ENCODE measurements around the gene EMSY. TPM values are rescaled to one million over a fixed set of nuclear protein-coding genes. Genes with fewer than 3 reads are reported as not detected.

EMSY gene
- total RNA-seq, 2 donors from 2014 or later: 31.4 to 35.9 TPM

DNA sequence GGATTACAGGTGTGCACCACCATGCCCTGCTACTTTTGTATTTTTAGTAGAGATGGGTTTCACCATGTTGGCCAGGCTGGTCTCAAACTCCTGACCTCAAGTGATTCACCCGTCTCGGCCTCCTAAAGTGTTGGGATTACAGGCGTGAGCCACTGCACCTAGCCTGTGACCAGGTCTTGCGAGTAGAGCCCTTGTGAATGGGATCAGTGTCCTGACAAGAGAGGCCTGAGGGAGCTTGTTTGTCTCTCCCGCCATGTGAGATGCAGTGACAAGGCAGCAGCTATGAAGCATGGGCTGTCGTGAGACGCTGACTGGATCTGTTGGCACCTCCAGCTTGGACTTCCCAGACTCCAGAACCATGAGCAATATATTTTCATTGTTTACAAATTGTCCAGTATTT lies 156.5 kb downstream of the EMSY start:
- H3K4me1 ChIP-seq: peaks cover 0 to 57% of the 10 kb centered on the region in 2 donors
- TF ChIP-seq, protein P1, sequence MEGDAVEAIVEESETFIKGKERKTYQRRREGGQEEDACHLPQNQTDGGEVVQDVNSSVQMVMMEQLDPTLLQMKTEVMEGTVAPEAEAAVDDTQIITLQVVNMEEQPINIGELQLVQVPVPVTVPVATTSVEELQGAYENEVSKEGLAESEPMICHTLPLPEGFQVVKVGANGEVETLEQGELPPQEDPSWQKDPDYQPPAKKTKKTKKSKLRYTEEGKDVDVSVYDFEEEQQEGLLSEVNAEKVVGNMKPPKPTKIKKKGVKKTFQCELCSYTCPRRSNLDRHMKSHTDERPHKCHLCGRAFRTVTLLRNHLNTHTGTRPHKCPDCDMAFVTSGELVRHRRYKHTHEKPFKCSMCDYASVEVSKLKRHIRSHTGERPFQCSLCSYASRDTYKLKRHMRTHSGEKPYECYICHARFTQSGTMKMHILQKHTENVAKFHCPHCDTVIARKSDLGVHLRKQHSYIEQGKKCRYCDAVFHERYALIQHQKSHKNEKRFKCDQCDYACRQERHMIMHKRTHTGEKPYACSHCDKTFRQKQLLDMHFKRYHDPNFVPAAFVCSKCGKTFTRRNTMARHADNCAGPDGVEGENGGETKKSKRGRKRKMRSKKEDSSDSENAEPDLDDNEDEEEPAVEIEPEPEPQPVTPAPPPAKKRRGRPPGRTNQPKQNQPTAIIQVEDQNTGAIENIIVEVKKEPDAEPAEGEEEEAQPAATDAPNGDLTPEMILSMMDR (IDR thresholded peaks at IDR 0.05): no peak
- no peaks in the 10 kb centered on the region for H3K36me3 ChIP-seq
- H3K9me3 ChIP-seq: no peaks in the 10 kb centered on the region
- H3K27ac ChIP-seq: peak overlapping the region in 1 of 2 donors; percentile 67
- peak; percentile 50 for DNase-seq (ENCODE audit: low spot score)
- H3K27me3 ChIP-seq: no peaks in the 10 kb centered on the region
- H3K4me3 ChIP-seq: no peak overlapping the region

DNA sequence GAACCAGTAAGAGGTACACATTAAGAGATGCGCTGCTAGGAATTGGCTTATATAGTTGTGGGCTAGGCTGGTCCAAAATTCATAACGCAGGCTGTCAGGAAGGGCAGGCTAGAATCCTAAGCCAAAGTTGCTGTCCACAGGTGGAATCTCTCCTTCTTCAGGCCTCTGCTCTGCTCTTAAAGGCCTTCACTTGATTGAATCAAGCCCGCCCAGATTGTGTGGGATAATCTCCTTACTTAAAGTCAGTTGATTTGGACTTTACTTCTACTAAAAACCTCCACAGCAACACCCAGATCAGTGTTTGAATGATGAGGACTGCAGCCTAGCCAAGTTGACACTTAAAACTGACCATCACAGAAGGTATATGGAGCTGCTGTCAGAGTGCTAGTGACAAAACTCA lies 156.9 kb downstream of the EMSY start:
- no peak for DNase-seq (ENCODE audit: low spot score)
- no peaks in the 10 kb centered on the region for H3K27me3 ChIP-seq
- H3K9me3 ChIP-seq: no peaks in the 10 kb centered on the region
- no peaks in the 10 kb centered on the region for H3K36me3 ChIP-seq
- H3K4me1 ChIP-seq: peaks cover 0 to 58% of the 10 kb centered on the region in 2 donors
- TF ChIP-seq, protein P1 (IDR thresholded peaks at IDR 0.05): no peak
- H3K4me3 ChIP-seq: no peak overlapping the region
- peak overlapping the region; percentile 67 to 73 for H3K27ac ChIP-seq

DNA sequence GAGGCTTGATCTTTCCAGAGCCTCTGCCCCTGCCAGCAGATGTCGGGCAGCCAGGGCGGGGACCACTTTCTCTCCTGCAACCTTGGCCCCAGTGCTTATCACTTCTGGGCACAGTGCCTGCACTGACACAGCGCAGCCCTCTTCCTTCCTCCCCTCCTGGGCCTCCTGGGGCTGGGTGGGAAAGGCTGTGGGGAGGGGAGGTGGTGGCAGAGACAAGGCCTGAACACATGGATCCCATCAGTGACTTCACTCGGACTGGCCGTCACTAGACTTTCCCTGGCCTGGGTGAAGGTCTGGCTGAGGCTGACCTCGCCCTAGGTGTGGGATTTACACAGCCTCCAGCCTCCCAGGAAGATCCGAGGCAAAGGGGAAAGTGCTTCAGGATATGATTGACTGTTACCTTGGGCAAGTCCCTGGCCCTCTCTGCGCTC lies 157.6 kb downstream of the EMSY start:
- Histone ChIP-seq H3K9me3 (no peaks in the 10 kb centered on the region), H3K4me3 (no peak overlapping the region), H3K4me1 (peaks cover 0 to 58% of the 10 kb centered on the region in 2 donors), H3K27ac (peak overlapping the region; percentile 67 to 73), H3K36me3 (no peaks in the 10 kb centered on the region), H3K27me3 (no peaks in the 10 kb centered on the region)
- TF ChIP-seq, protein P1 (IDR thresholded peaks at IDR 0.05): no peak
- peak; percentile 77 for DNase-seq (ENCODE audit: low spot score)

Other genes starting within 250 kb of the EMSY start
- 1 to 10 TPM; 1.6 to 6.8 TPM for gene WNT11, start 238.5 kb upstream of the EMSY start, total RNA-seq
- gene THAP12, start 63.9 kb upstream of the EMSY start, total RNA-seq: 10 to 100 TPM; 15.1 to 16.2 TPM
- gene GVQW3, start 63.7 kb upstream of the EMSY start, total RNA-seq: under 1 TPM; 0.89 to 0.90 TPM
- 10 to 100 TPM; 37.9 to 56.0 TPM for gene LRRC32, start 225.7 kb downstream of the EMSY start, total RNA-seq